Fibroblast of lung (primary cell): Measurements from ENCODE around the gene ZNF827.

Experiments used
- CTCF ChIP-seq, 2 donors: IDR thresholded peaks in 1 of 2; conservative IDR thresholded peaks in 1 of 2; 1 replicate in 1 of 2; 2 replicates in 1 of 2; pipeline ENCODE4 v1.5.1; 2011 to 2012; ENCODE audit warnings: low read length in 2 of 2, control low read depth in 1 of 2, inconsistent platforms in 1 of 2, low read depth in 1 of 2, mild to moderate bottlenecking in 1 of 2
- EZH2 ChIP-seq: IDR thresholded peaks from 2 replicates; pipeline ENCODE4 v1.5.1; 2012; ENCODE audit warnings: low read length, control low read depth, mild to moderate bottlenecking; ENCODE audit errors: missing control alignments

- TF ChIP-seq CTCF (conservative IDR thresholded peaks at IDR 0.05 in 1 of 2, IDR thresholded peaks at IDR 0.05 in 1 of 2; ENCODE audit: low read depth in 1 of 2, low read length in 2 of 2) (no peak), EZH2 (no peak)
Measured at GRCh38 chr4:145865274-145865941, 73.2 kb downstream of the ZNF827 start.
